Endodermal cell (in vitro differentiated cells): ENCODE data around the gene MAPK14. TPM values are rescaled to one million over a fixed set of nuclear protein-coding genes. Genes with fewer than 3 reads are reported as not detected.

Experiments
- DNase-seq: peaks from one replicate; pipeline ENCODE4 v3.0.0-alpha.2; 2017
- H3K27ac ChIP-seq: 2 replicates; pipeline ENCODE4 v1.5.1; 2013; ENCODE audit warnings: mild to moderate bottlenecking, low read depth, low read length, moderate library complexity
- H3K27me3 ChIP-seq: 2 replicates; pipeline ENCODE4 v1.6.1; 2013; ENCODE audit warnings: mild to moderate bottlenecking, low read length, moderate library complexity; ENCODE audit not compliant: insufficient read depth, control insufficient read depth, poor library complexity, severe bottlenecking
- H3K36me3 ChIP-seq: 2 replicates; pipeline ENCODE4 v1.7.0; 2013; ENCODE audit warnings: mild to moderate bottlenecking, low read length, moderate library complexity; ENCODE audit not compliant: control insufficient read depth, insufficient read depth
- H3K4me1 ChIP-seq: one replicate; pipeline ENCODE4 v1.7.0; 2013; ENCODE audit warnings: low read length; ENCODE audit not compliant: control insufficient read depth, insufficient read depth
- H3K4me3 ChIP-seq: 2 replicates; pipeline ENCODE4 v1.5.1; 2013; ENCODE audit warnings: mild to moderate bottlenecking, low read length, moderate library complexity
- H3K9ac ChIP-seq: 2 replicates; pipeline ENCODE4 v1.6.1; 2013; ENCODE audit warnings: mild to moderate bottlenecking, low read length, moderate library complexity; ENCODE audit not compliant: poor library complexity, severe bottlenecking; ENCODE audit errors: extremely low read depth
- H3K9me3 ChIP-seq: 2 replicates; pipeline ENCODE4 v1.6.1; 2013; ENCODE audit warnings: mild to moderate bottlenecking, low read length, moderate library complexity; ENCODE audit not compliant: control insufficient read depth
- H3K27ac Mint-ChIP-seq: 2 replicates; pipeline ENCODE4 v1.8.0; 2020; ENCODE audit warnings: mixed read lengths
- H3K27me3 Mint-ChIP-seq: 2 replicates; pipeline ENCODE4 v1.8.0; 2021; ENCODE audit warnings: mild to moderate bottlenecking, mixed read lengths; ENCODE audit not compliant: insufficient read depth
- H3K36me3 Mint-ChIP-seq: 2 replicates; pipeline ENCODE4 v1.8.0; 2020; ENCODE audit warnings: low read depth, mixed read lengths
- H3K4me1 Mint-ChIP-seq: 2 replicates; pipeline ENCODE4 v1.8.0; 2020; ENCODE audit warnings: mixed read lengths
- H3K4me3 Mint-ChIP-seq: 2 replicates; pipeline ENCODE4 v1.8.0; 2020; ENCODE audit warnings: mild to moderate bottlenecking, moderate library complexity, mixed read lengths
- H3K9me3 Mint-ChIP-seq: 2 replicates; pipeline ENCODE4 v1.8.0; 2020; ENCODE audit warnings: mild to moderate bottlenecking, mixed read lengths
- CTCF ChIP-seq: fragments of 200-600 bp; sonication (generic); conservative IDR thresholded peaks from 2 replicates; pipeline ENCODE4 v1.5.0; 2021; ENCODE audit warnings: antibody characterized with exemption, mild to moderate bottlenecking
- WGBS, 2 experiments: methylation state at CpG; one replicate each; pipeline versions ENCODE4 v1.1.5 to v1.1.7; 2013; ENCODE audit warnings: missing lambda C conversion rate in 2 of 2, mixed read lengths in 1 of 2; ENCODE audit not compliant: insufficient coverage in 1 of 2, insufficient read length in 1 of 2; 5-methylcytosine and 5-hydroxymethylcytosine counted together
- total RNA-seq, 2 donors: library from RNA; stranded (reverse); fragmentation: NEBNext Ultra II Directional in 1 of 2; extraction: Animal tissue kit (Norgen Biotek cat#: 25700) in 1 of 2; gene quantifications; 2 replicates in 1 of 2; 3 replicates in 1 of 2; pipeline ENCODE4 v1.2.1, GENCODE V29; 2021

The MAPK14 gene
- total RNA-seq, 2 donors from 2014 or later: 36.4 to 40.6 TPM

- H3K4me1 ChIP-seq: no peaks in the 10 kb centered on the region
- peaks cover 22% of the 10 kb centered on the region for H3K36me3 ChIP-seq
- peaks cover 11% of the 10 kb centered on the region for H3K36me3 Mint-ChIP-seq
- H3K27ac ChIP-seq: no peak overlapping the region
- 92 to 100% methylated on average over 4 of the region's 4 CpGs for WGBS, 2 experiments
- peak overlapping the region; percentile 32 for H3K27ac Mint-ChIP-seq
- H3K4me1 Mint-ChIP-seq: peaks cover 7% of the 10 kb centered on the region
- DNase-seq: no peak
- H3K9me3 ChIP-seq: no peaks in the 10 kb centered on the region
- H3K27me3 ChIP-seq: no peaks in the 10 kb centered on the region
- no peak overlapping the region for H3K4me3 ChIP-seq
- H3K27me3 Mint-ChIP-seq: no peaks in the 10 kb centered on the region
- no peak overlapping the region for H3K4me3 Mint-ChIP-seq
- H3K9ac ChIP-seq: no peak overlapping the region
- H3K9me3 Mint-ChIP-seq: no peaks in the 10 kb centered on the region
- no peak for TF ChIP-seq CTCF
These were observed 87.3 kb downstream of the MAPK14 start for GRCh38 chr6:36114798-36115408.

- no peak for DNase-seq
- no peaks in the 10 kb centered on the region for H3K9me3 Mint-ChIP-seq
- H3K27ac ChIP-seq: no peak overlapping the region
- H3K9me3 ChIP-seq: no peaks in the 10 kb centered on the region
- no peak overlapping the region for H3K4me3 Mint-ChIP-seq
- H3K4me3 ChIP-seq: no peak overlapping the region
- H3K27me3 ChIP-seq: no peaks in the 10 kb centered on the region
- H3K9ac ChIP-seq: no peak overlapping the region
- no peak for TF ChIP-seq CTCF
- peaks cover 17% of the 10 kb centered on the region for H3K36me3 ChIP-seq
- 90 to 95% methylated on average over 9 to 10 of the region's 10 CpGs for WGBS, 2 experiments
- peaks cover 7% of the 10 kb centered on the region for H3K36me3 Mint-ChIP-seq
- no peaks in the 10 kb centered on the region for H3K4me1 ChIP-seq
- peaks cover 7% of the 10 kb centered on the region for H3K4me1 Mint-ChIP-seq
- H3K27me3 Mint-ChIP-seq: no peaks in the 10 kb centered on the region
- no peak overlapping the region for H3K27ac Mint-ChIP-seq
These were observed 87.8 kb downstream of the MAPK14 start for GRCh38 chr6:36115412-36115811.

GRCh38 chr6:36116066-36116864, 88.7 kb downstream of the MAPK14 start:
- no peaks in the 10 kb centered on the region for H3K4me1 ChIP-seq
- Mint-ChIP-seq H3K4me1 (peaks cover 15% of the 10 kb centered on the region), H3K9me3 (no peaks in the 10 kb centered on the region), H3K36me3 (peaks cover 7% of the 10 kb centered on the region), H3K4me3 (no peak overlapping the region), H3K27me3 (no peaks in the 10 kb centered on the region), H3K27ac (no peak overlapping the region)
- 92 to 100% methylated on average over 2 to 3 of the region's 3 CpGs for WGBS, 2 experiments
- H3K36me3 ChIP-seq: peaks cover 9% of the 10 kb centered on the region
- H3K9me3 ChIP-seq: no peaks in the 10 kb centered on the region
- H3K9ac ChIP-seq: no peak overlapping the region
- no peak overlapping the region for H3K27ac ChIP-seq
- H3K27me3 ChIP-seq: no peaks in the 10 kb centered on the region
- DNase-seq: no peak
- TF ChIP-seq CTCF: no peak
- no peak overlapping the region for H3K4me3 ChIP-seq
